ENCODE measurements around the gene TRANK1. TPM values are rescaled to one million over a fixed set of nuclear protein-coding genes. Genes with fewer than 3 reads are reported as not detected.

Gene TRANK1
- total RNA-seq, 4 donors from 2014 or later: 2.5 to 4.8 (median 3.7) TPM

DNA sequence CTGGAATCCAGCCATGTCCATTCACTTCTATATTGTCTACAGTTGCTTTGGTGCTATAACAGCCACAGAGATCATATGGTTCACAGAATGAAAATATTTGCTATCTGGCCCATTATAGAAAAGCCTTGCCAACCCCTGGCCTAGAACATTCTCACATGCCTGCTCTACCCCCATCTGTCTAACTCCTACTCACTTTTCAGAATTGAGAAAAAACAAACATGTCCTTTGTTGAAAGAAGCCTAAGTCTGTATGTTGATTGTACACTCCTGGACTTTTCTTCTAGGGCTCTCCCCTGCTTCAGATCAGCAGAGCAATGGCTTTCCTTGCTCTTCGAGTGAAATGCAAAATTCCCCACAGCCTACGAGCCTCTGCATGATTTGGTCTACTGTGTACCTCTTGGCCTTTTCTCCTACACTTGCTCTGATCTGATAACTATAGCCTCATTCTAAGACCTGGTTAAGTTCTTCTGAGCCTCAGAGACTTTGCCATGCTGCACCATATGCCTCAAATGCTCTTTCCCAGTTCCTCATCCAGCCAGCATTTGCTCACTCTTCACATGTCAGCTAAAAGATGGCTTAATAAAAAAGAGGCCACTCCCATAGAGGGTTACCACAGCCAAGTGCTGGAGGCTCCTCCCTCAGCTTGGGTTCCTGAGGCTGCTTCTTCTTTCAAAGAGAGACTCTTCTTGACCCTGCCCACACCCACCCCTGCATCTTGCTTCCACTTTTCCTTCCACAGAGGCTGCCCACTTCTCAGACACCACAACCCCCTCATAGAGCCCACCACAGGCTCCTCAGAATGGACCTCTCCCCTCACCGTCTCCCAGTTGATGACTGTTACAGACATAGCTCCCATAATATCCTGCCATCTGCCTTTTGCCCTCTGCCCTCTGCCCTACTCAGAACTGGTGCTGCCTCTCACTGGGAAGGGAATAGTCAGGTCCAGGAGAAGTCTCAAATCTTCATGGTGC is 157.6 kb downstream of the TRANK1 start:
- Histone ChIP-seq H3K27me3 (no peaks in the 10 kb centered on the region), H3K36me3 (no peaks in the 10 kb centered on the region), H3K27ac (no peak overlapping the region), H3K9me3 (no peaks in the 10 kb centered on the region), H3K4me1 (no peaks in the 10 kb centered on the region), H3K4me3 (no peak overlapping the region)
- 67% methylated on average over 3 of the region's 3 CpGs for WGBS
- no peak for DNase-seq (ENCODE audit: low spot score in 2 of 2)
- TF ChIP-seq POLR2A (IDR thresholded peaks at IDR 0.05) (no peak), CTCF (IDR thresholded peaks at IDR 0.05) (no peak), POLR2AphosphoS5 (IDR thresholded peaks at IDR 0.05) (no peak), EP300 (IDR thresholded peaks at IDR 0.05) (no peak)

DNA sequence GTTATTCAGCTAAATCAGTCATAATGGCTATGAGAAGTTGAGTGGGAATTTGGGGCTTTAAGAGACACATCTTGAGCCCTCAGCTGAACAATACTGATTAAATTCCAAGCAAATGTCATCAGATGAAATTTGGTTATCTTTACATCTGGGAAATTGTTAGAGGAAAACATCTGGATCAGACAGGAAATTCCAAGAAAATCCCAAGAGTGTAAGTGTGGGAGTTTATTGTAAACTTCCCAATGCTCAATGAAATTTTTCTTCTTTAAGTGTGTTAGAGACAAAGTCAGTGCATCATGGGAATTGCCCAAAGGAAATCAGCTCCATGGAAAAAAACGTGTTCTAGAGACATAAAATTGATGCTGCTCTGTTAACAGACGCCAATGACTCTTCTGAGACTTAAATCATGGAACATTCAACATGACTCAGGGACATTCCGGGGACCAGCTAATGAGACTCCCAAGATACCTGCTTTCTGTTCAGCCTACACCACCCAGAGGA is 160.7 kb downstream of the TRANK1 start:
- H3K4me1 ChIP-seq: no peaks in the 10 kb centered on the region
- no peaks in the 10 kb centered on the region for H3K27me3 ChIP-seq
- WGBS: 24% methylated on average over 3 of the region's 3 CpGs
- H3K9me3 ChIP-seq: no peaks in the 10 kb centered on the region
- no peaks in the 10 kb centered on the region for H3K36me3 ChIP-seq
- H3K27ac ChIP-seq: no peak overlapping the region
- no peak for DNase-seq (ENCODE audit: low spot score in 2 of 2)
- TF ChIP-seq CTCF (IDR thresholded peaks at IDR 0.05): no peak
- no peak for TF ChIP-seq POLR2AphosphoS5 (IDR thresholded peaks at IDR 0.05)
- TF ChIP-seq POLR2A (IDR thresholded peaks at IDR 0.05): no peak
- no peak for TF ChIP-seq EP300 (IDR thresholded peaks at IDR 0.05)
- no peak overlapping the region for H3K4me3 ChIP-seq

GRCh38 chr3:36777424-36778218 is 167.2 kb downstream of the TRANK1 start:
- Histone ChIP-seq H3K9me3 (no peaks in the 10 kb centered on the region), H3K36me3 (no peaks in the 10 kb centered on the region), H3K4me1 (no peaks in the 10 kb centered on the region), H3K27ac (no peak overlapping the region), H3K27me3 (no peaks in the 10 kb centered on the region), H3K4me3 (no peak overlapping the region)
- DNase-seq (ENCODE audit: low spot score in 2 of 2): no peak
- no peak for TF ChIP-seq EP300 (IDR thresholded peaks at IDR 0.05)
- TF ChIP-seq POLR2AphosphoS5 (IDR thresholded peaks at IDR 0.05): no peak
- no peak for TF ChIP-seq CTCF (IDR thresholded peaks at IDR 0.05)
- no peak for TF ChIP-seq POLR2A (IDR thresholded peaks at IDR 0.05)
- WGBS: 72% methylated on average over 2 of the region's 2 CpGs

Other genes starting within 250 kb of the TRANK1 start
- gene DCLK3, start 180.5 kb downstream of the TRANK1 start, total RNA-seq: under 1 TPM in 3 of 4 donors, not detected in 1; 0.08 to 0.64 (median 0.08) TPM
- 10 to 100 TPM in 2 of 4 donors, 1 to 10 TPM in 2; 5.3 to 24.4 (median 10.0) TPM for gene EPM2AIP1, start 48.1 kb upstream of the TRANK1 start, total RNA-seq
- gene MLH1, start 48.5 kb upstream of the TRANK1 start, total RNA-seq: 10 to 100 TPM; 17.2 to 34.3 (median 23.1) TPM
- gene LRRFIP2, start 229.5 kb upstream of the TRANK1 start, total RNA-seq: 100 to 1,000 TPM in 1 of 4 donors, 10 to 100 TPM in 3; 59.0 to 122 (median 72.5) TPM

Measured in suprapubic skin (tissue), 4 donors.